Cerebellar cortex (tissue), 1 donor: Measurements from ENCODE around the gene YARS1.

Experiments
- DNase-seq: peaks from one replicate; pipeline ENCODE4 v3.0.0-alpha.2; 2015; ENCODE audit warnings: low spot score

The YARS1 gene

DNA sequence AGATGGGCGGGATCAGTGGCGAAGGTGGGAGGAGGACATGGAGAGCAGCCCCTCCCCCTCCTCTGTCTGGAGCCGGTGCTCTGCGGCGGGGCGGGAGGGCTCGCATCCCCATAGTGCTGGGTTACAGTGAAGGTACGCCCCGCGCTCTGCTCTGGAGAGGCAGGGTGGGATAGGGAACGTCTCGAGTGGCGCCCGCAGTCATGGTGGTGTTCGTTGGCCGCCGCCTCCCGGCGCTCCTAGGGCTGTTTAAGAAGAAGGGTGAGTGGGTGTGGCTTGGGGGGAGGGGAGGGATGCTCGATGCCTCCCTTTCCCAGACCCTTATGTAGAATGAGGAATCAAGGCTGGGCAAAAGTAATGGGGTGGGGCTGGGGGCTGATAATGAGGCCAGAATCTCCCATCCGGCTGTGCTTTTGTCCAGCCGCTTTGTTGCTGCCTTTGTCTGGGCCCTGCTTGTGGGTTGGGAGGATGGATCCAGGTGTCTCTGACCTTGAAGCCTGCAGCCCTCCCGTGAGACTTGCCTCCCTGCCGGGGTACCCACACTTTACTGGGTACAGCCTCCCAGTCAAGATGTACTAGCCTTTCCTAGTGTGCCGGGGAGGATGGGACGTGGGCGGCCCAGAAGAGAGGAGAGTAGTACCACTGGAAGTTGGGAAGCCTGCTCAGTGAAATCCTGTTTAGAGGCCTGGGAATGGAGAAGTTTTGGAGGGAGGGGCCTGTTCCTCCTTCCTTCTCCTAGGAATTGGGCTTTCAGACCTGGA is 51.4 kb downstream of the YARS1 start:
- DNase-seq = no peak

GRCh38 chr1:32764826-32765569 is 52.2 kb downstream of the YARS1 start:
- no peak for DNase-seq

- no peak for DNase-seq
Measured at GRCh38 chr1:32763221-32763620, 53.9 kb downstream of the YARS1 start.

DNA sequence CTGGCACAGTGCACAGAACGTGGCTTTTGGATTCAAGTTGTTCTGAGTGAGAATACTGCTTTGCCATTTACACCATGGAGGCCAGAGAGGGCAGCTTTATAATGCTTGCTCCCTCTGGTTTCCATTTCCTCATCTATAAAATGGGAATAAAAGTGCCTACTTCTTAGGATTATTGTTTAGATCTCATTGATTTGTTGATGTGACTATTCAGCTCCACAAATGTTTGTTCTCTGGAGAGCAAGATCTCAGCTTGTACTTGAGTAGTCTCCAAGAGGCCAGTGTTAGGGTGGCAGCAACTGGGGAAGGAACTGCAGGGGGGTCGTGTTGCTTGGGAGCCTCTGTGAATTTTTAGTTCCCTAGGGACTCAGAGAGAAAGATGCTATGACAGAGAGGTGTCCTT is 55.2 kb downstream of the YARS1 start:
- DNase-seq = no peak

DNA sequence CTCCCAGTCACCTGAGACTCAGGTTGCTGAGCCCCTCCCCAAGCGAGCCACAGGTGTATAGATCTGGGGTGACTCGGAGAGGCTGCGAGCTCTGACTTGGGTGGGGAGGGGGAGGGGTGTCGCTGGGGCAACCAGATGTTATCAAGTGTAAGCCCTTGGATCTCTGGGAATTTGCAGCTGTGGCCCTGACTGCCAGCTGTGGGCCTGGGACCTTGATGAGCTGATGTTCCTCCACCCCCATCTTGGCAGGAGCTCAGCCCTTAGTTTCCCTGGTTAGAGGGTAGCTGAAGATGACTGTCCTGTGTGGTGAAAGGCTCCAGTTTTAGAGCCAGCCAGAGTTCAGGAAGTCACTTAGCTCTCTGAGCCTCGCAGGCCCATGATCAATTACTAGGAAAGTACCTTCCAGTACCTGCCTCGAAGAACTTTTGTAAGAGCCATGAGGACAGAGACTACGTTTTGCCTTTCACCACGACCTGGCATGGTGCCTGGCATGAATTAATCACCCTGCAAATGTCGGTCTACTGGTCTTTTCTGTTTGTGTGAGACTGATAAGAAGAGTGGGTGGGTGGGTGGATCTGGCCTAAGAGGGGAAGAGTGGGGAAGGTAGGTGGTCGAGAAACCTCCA is 55.8 kb downstream of the YARS1 start:
- DNase-seq = no peak

DNA sequence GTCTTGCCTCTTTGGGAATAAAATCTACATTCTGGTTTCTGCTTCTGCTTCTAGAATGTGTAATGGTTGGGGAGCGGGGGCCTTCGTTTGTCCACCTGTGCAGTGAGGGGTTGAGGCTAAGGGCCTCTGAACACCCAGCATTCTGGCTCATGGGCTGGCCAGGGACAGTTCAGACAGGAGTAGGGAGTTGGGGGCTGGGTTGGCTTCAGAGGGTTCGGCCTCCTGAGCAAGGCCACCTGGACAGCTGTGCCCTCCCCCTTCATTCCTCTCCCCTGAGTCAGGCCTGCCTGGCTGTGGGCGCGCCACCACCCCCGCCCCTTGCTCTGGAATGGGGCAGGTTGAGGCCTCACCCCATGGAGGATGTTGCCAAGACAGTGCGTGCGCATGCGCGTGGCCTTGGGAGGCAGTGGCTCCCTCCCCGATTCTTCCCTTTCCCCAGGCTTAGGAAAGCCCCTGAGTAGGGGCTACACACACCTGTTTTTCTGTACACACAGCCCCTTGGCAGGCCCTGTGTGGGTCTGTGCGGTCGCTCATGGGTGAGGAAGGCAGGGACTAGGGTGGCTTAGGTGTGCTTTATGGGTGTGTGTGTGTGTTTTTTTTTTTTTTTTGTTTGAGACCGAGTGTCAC is 57.0 kb downstream of the YARS1 start:
- no peak for DNase-seq

GRCh38 chr1:32759521-32759981 is 57.6 kb downstream of the YARS1 start:
- DNase-seq = no peak

DNA sequence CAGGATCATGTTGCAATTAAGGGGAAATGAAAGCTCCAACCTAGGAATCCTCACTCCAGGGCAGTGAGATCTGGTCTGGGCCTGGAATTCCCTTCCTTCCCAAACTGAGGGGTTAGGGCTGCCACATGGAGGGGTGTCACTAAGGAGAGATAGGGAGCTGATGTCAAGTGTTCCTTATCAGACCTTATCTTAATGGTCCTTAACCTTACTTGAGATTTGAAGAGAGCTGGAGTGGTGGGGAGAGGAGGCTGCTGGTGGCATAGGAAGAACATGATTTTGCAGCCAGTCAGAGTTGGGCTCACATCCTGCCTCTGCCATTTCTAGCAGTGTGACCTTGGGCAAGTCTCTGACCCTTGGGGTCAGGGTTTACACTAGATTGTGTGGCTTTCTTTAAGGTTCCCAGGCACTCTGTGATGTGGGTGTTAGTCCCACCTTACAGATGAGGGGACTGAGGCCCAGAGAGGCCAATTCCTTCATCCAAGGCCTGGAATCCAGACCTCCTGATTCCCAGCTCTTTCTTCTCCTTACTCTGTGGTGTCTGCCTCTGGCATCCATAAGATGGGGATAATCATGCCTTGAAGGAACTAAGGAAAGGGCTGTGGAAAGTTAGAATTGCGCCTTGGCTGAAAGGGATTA is 58.2 kb downstream of the YARS1 start:
- no peak for DNase-seq

GRCh38 chr1:32758177-32758794 is 58.9 kb downstream of the YARS1 start:
- no peak for DNase-seq

DNA sequence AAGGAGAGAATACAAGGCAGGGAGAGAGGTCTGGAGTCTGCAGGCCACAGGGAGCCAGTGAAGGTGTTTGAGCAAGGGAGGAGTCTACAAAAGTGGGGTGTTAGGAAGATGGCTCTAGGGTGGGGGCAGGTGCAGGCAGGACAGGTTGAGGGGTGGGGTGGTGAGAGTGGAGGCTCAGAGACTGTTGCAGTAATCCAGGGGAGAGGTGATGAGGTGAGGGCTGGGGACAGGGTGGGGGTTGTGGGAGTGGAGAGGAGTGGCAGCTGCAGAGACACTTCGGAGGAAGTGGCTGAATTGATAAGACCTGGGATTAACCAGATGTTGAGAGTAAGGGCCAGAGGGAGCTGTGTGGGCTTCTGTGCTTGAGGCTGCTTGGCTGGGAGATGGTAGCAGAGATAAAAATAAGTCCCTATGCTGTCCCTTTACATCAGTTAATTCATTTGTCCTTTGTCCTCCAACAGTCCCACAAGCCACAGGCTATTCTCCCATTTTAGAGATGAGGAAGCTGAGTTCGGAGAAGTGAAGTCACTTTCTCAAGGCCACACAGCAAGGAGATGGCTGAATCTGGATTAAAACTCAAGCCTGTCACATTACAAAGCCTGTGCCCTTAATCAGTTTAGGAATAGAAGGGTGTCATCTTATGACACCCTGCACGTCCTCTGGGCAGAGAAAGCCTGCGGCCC is 59.8 kb downstream of the YARS1 start:
- DNase-seq = no peak

DNA sequence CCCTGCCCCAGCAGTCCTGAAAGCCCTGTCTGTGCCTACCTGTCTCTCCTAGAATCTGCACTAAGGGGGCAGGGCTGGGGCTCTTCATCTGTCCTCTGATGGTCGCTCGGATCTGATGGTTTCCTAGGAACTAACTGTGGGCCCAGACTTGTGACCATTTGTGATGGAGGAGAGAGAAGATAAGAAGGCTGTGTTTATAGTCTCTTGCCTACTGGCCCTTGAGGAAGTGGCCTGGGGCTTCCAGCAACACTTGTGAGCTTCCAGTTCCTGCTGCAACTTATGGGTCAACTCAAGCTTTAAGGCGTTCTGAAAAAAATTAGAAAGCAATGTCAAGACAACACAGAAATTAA is 61.4 kb downstream of the YARS1 start:
- no peak for DNase-seq

DNA sequence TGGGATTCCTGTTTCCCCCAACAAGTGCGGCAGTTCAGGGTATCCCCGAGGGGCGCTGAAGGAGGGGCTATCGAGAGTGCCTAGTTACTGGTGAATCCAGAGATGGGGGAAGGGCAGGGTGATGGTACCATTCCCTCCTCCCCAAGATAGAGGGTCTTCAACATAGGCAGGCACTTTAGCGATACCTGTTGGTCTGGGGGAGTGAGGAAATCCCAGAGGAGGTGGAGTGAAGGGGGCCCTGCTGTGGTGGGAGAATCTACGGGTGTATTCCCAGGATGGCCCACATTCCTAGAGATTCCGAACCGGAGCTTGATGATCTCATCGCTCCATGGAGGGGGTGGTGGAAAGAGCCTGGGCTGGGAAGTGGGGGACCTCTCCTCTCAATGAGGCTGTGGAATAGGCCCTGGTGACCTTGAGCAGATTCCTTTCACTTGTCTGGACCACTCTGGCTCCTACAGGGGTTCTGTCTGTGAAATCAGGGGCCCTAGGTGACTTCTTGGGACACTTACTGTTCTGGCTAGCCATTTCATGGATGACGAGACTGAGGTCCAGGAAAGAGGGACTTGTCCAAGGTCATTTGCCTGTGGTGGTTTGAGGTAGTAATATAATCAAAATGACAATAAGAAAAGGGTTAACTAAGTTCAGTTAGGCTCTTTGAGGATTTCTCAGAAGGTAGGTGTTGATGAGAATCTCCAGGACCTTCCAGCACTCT is 61.9 kb downstream of the YARS1 start:
- no peak for DNase-seq

- peak; percentile 60 for DNase-seq
Measured at GRCh38 chr1:32754317-32755097, 62.7 kb downstream of the YARS1 start.

- peak; percentile 67 for DNase-seq
Measured at GRCh38 chr1:32753532-32754316, 63.4 kb downstream of the YARS1 start.

GRCh38 chr1:32749771-32750170 is 67.4 kb downstream of the YARS1 start:
- no peak for DNase-seq

- DNase-seq = no peak
Measured at GRCh38 chr1:32749332-32749731, 67.8 kb downstream of the YARS1 start.

- no peak for DNase-seq
Measured at GRCh38 chr1:32748926-32749325, 68.2 kb downstream of the YARS1 start.

- DNase-seq = no peak
Measured at GRCh38 chr1:32748348-32748747, 68.8 kb downstream of the YARS1 start.

DNA sequence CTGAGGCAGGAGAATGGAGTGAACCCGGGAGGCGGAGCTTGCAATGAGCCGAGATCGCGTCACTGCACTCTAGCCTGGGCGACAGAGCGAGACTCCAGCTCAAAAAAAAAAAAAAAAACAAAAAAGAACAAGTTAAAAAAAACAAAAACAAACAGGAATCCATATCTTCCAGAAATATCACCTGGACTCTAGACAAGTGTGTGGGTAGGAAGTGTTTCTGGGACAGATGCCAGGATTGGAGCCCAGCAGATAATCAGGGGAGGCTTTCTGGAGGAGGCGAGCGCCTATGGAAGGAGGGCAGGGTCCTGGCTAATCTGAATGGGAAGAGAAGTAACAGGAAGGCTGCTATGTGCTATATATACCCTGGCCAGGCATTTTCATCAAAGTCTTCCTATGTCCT is 71.0 kb downstream of the YARS1 start:
- DNase-seq = no peak
